ENCODE measurements around the gene USP43. TPM values are rescaled to one million over a fixed set of nuclear protein-coding genes. Genes with fewer than 3 reads are reported as not detected.

Gene USP43
- total and polyA plus RNA-seq, 10 of the 15 experiments (the other 5 are each of a cell fraction or from before 2014, with no cell fraction given) = 0.94 TPM; not detected in 9

DNA sequence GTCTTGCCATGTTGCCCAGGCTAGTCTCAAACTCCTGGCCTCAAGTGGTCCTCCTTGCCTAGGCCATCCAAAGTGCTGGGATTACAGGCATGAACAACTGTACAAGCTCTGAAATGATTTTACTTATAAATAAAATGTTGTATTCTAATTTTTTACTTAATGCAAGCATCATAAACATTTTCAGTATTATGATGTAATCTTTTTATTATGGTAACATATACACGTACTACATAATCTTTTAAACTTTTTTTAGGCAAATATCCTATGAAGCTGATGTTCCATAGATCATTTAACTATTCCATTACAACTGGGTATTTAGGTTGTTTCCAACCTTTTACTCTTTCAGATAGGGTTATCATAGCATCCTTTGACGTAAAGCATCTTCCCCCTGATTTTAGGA is 33.8 kb upstream of the USP43 start:
- ChIA-PET POLR2A (no interaction called here), SMC1A (ENCODE audit: uncharacterized antibody, unreplicated experiment) (no interaction called here), RAD21 (ENCODE audit: unreplicated experiment) (no interaction called here), CTCF (no interaction called here)
- TF ChIP-seq, protein P1, sequence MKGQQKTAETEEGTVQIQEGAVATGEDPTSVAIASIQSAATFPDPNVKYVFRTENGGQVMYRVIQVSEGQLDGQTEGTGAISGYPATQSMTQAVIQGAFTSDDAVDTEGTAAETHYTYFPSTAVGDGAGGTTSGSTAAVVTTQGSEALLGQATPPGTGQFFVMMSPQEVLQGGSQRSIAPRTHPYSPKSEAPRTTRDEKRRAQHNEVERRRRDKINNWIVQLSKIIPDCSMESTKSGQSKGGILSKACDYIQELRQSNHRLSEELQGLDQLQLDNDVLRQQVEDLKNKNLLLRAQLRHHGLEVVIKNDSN (IDR thresholded peaks at IDR 0.05; ENCODE audit: borderline replicate concordance, extremely low read length, insufficient read depth, low read depth, low read length) = no peak
- no peak for TF ChIP-seq EP300 (IDR thresholded peaks at IDR 0.05; ENCODE audit: borderline replicate concordance in 1 of 2, control insufficient read depth in 1 of 2, low read depth in 2 of 2, low read length in 2 of 2)
- TF ChIP-seq NFYB (IDR thresholded peaks at IDR 0.05; ENCODE audit: insufficient read depth, low read depth, low read length) = no peak
- TF ChIP-seq CHD2 (IDR thresholded peaks at IDR 0.05; ENCODE audit: borderline replicate concordance, low read depth, low read length) = no peak
- TF ChIP-seq, protein P2, sequence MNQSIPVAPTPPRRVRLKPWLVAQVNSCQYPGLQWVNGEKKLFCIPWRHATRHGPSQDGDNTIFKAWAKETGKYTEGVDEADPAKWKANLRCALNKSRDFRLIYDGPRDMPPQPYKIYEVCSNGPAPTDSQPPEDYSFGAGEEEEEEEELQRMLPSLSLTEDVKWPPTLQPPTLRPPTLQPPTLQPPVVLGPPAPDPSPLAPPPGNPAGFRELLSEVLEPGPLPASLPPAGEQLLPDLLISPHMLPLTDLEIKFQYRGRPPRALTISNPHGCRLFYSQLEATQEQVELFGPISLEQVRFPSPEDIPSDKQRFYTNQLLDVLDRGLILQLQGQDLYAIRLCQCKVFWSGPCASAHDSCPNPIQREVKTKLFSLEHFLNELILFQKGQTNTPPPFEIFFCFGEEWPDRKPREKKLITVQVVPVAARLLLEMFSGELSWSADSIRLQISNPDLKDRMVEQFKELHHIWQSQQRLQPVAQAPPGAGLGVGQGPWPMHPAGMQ (IDR thresholded peaks at IDR 0.05; ENCODE audit: borderline replicate concordance) = no peak
- TF ChIP-seq, protein P3, sequence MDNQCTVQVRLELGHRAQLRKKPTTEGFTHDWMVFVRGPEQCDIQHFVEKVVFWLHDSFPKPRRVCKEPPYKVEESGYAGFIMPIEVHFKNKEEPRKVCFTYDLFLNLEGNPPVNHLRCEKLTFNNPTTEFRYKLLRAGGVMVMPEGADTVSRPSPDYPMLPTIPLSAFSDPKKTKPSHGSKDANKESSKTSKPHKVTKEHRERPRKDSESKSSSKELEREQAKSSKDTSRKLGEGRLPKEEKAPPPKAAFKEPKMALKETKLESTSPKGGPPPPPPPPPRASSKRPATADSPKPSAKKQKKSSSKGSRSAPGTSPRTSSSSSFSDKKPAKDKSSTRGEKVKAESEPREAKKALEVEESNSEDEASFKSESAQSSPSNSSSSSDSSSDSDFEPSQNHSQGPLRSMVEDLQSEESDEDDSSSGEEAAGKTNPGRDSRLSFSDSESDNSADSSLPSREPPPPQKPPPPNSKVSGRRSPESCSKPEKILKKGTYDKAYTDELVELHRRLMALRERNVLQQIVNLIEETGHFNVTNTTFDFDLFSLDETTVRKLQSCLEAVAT (IDR thresholded peaks at IDR 0.05) = no peak
- TF ChIP-seq SMAD5 (IDR thresholded peaks at IDR 0.05; ENCODE audit: low read depth) = no peak
- Histone ChIP-seq H3K36me3 (ENCODE audit: control insufficient read depth in 2 of 2, insufficient read depth in 2 of 2, low read length in 1 of 2) (no peaks in the 10 kb centered on the region), H3K9ac (ENCODE audit: control insufficient read depth, insufficient read depth, low read length) (no peak overlapping the region), H3K79me2 (ENCODE audit: control insufficient read depth, insufficient read depth, low read length) (no peaks in the 10 kb centered on the region), H3K4me2 (ENCODE audit: control insufficient read depth, insufficient read depth) (no peak overlapping the region), H2AFZ (ENCODE audit: control insufficient read depth, low read depth, low read length) (no peak overlapping the region), H3K4me3 (no peak overlapping the region), H3K4me1 (ENCODE audit: control insufficient read depth, insufficient read depth, low read length) (no peaks in the 10 kb centered on the region), H3K27me3 (replicated peaks in 1 of 2; ENCODE audit: control insufficient read depth in 2 of 2, insufficient read depth in 2 of 2, low read length in 1 of 2) (no peaks in the 10 kb centered on the region), H3K27ac (ENCODE audit: control insufficient read depth, insufficient read depth) (no peak overlapping the region), H3K9me3 (replicated peaks; ENCODE audit: control insufficient read depth, insufficient read depth, low read length) (no peaks in the 10 kb centered on the region), H4K20me1 (ENCODE audit: control insufficient read depth, insufficient read depth) (no peaks in the 10 kb centered on the region)
- intact Hi-C loops (cut with micrococcal nuclease; ENCODE audit: unreplicated experiment) (no loop called here), in situ Hi-C loops (cut with MboI) (no loop called here)
- WGBS (ENCODE audit: insufficient coverage, insufficient replicate concordance, low lambda C conversion rate, missing lambda C conversion rate) = 2% methylated on average over 2 of the region's 2 CpGs
- BruUV-seq (replicated peaks) = no TSS peak
- DNase-seq (ENCODE audit: low read depth, low spot score) (no peak), FAIRE-seq (no peak), ATAC-seq (no peak)
